Measurements from ENCODE around the gene NKAPD1. TPM values are rescaled to one million over a fixed set of nuclear protein-coding genes. Genes with fewer than 3 reads are reported as not detected.

Gene NKAPD1
- total RNA-seq, 1 experiment from 2014 or later = 15.3 TPM

DNA sequence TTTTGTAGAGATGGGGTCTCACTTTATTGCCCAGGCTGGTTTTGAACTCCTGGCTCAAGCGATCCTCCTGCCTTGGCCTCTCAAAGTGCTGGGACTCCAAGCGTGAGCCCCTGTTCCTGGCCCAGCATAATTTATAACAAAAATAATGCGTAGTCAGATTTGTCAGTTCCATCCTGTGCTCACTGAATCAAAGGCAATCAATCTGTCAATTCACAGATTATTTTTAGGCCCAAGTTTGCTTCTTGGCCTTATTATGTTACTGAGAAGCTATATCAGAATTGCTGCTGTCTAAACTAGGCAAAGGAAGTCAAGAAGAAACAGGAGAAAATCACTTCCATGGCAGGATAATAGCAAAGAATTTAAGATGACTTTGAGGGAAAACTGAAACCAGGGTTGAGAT is 40.2 kb upstream of the NKAPD1 start (continued):
- TF ChIP-seq, protein P1, sequence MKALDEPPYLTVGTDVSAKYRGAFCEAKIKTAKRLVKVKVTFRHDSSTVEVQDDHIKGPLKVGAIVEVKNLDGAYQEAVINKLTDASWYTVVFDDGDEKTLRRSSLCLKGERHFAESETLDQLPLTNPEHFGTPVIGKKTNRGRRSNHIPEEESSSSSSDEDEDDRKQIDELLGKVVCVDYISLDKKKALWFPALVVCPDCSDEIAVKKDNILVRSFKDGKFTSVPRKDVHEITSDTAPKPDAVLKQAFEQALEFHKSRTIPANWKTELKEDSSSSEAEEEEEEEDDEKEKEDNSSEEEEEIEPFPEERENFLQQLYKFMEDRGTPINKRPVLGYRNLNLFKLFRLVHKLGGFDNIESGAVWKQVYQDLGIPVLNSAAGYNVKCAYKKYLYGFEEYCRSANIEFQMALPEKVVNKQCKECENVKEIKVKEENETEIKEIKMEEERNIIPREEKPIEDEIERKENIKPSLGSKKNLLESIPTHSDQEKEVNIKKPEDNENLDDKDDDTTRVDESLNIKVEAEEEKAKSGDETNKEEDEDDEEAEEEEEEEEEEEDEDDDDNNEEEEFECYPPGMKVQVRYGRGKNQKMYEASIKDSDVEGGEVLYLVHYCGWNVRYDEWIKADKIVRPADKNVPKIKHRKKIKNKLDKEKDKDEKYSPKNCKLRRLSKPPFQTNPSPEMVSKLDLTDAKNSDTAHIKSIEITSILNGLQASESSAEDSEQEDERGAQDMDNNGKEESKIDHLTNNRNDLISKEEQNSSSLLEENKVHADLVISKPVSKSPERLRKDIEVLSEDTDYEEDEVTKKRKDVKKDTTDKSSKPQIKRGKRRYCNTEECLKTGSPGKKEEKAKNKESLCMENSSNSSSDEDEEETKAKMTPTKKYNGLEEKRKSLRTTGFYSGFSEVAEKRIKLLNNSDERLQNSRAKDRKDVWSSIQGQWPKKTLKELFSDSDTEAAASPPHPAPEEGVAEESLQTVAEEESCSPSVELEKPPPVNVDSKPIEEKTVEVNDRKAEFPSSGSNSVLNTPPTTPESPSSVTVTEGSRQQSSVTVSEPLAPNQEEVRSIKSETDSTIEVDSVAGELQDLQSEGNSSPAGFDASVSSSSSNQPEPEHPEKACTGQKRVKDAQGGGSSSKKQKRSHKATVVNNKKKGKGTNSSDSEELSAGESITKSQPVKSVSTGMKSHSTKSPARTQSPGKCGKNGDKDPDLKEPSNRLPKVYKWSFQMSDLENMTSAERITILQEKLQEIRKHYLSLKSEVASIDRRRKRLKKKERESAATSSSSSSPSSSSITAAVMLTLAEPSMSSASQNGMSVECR (CRISPR knock-in tag; IDR thresholded peaks at IDR 0.05; ENCODE audit: borderline replicate concordance) = no peak

DNA sequence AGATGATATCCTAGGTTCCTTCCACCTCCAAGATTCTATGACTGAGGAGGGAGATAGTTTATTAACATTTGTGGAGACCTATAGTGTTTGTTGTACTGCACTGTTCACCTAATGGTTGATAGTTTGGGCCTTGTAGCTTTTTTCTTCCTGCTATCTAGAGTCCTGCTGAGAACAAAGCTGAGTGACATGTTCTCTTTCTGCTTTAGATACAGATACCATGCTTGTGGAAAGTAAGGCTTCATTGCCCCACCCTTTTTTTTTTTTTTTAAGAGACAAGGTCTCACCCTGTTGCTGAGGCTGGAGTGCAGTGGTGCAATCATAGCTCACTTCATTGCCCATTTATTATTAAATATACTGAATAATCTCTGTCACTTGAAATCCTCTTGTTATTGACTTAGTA is 36.6 kb upstream of the NKAPD1 start:
- ATAC-seq = no peak
- no peak for TF ChIP-seq NR3C1 (CRISPR knock-in tag; conservative IDR thresholded peaks at IDR 0.05; ENCODE audit: low read depth)
- no peak for TF ChIP-seq TP53 (CRISPR knock-in tag; IDR thresholded peaks at IDR 0.05)
- TF ChIP-seq SP1 (CRISPR knock-in tag; conservative IDR thresholded peaks at IDR 0.05) = no peak
- no peak for TF ChIP-seq ZNF671 (CRISPR knock-in tag; IDR thresholded peaks at IDR 0.05)
- no peak for TF ChIP-seq ZNF263 (CRISPR knock-in tag; IDR thresholded peaks at IDR 0.05; ENCODE audit: low read depth)
- no peak for TF ChIP-seq TEAD4 (CRISPR knock-in tag; IDR thresholded peaks at IDR 0.05)
- no peak for TF ChIP-seq NFE2L1 (CRISPR knock-in tag; IDR thresholded peaks at IDR 0.05)
- no peak for TF ChIP-seq SMAD3 (CRISPR knock-in tag; IDR thresholded peaks at IDR 0.05; ENCODE audit: borderline replicate concordance)
- TF ChIP-seq, protein P2, sequence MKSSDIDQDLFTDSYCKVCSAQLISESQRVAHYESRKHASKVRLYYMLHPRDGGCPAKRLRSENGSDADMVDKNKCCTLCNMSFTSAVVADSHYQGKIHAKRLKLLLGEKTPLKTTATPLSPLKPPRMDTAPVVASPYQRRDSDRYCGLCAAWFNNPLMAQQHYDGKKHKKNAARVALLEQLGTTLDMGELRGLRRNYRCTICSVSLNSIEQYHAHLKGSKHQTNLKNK (CRISPR knock-in tag; IDR thresholded peaks at IDR 0.05) = no peak
- TF ChIP-seq, protein P3, sequence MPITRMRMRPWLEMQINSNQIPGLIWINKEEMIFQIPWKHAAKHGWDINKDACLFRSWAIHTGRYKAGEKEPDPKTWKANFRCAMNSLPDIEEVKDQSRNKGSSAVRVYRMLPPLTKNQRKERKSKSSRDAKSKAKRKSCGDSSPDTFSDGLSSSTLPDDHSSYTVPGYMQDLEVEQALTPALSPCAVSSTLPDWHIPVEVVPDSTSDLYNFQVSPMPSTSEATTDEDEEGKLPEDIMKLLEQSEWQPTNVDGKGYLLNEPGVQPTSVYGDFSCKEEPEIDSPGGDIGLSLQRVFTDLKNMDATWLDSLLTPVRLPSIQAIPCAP (CRISPR knock-in tag; IDR thresholded peaks at IDR 0.05) = no peak
- TF ChIP-seq, protein P4, sequence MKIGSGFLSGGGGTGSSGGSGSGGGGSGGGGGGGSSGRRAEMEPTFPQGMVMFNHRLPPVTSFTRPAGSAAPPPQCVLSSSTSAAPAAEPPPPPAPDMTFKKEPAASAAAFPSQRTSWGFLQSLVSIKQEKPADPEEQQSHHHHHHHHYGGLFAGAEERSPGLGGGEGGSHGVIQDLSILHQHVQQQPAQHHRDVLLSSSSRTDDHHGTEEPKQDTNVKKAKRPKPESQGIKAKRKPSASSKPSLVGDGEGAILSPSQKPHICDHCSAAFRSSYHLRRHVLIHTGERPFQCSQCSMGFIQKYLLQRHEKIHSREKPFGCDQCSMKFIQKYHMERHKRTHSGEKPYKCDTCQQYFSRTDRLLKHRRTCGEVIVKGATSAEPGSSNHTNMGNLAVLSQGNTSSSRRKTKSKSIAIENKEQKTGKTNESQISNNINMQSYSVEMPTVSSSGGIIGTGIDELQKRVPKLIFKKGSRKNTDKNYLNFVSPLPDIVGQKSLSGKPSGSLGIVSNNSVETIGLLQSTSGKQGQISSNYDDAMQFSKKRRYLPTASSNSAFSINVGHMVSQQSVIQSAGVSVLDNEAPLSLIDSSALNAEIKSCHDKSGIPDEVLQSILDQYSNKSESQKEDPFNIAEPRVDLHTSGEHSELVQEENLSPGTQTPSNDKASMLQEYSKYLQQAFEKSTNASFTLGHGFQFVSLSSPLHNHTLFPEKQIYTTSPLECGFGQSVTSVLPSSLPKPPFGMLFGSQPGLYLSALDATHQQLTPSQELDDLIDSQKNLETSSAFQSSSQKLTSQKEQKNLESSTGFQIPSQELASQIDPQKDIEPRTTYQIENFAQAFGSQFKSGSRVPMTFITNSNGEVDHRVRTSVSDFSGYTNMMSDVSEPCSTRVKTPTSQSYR (CRISPR knock-in tag; IDR thresholded peaks at IDR 0.05) = no peak
- TF ChIP-seq FOXK1 (CRISPR knock-in tag; IDR thresholded peaks at IDR 0.05) = no peak
- no peak for TF ChIP-seq TEAD1 (CRISPR knock-in tag; IDR thresholded peaks at IDR 0.05)
- TF ChIP-seq ZNF138 (CRISPR knock-in tag; conservative IDR thresholded peaks at IDR 0.05) = no peak
- no peaks in the 10 kb centered on the region for H3K4me1 Mint-ChIP-seq
- peaks cover 56% of the 10 kb centered on the region for H3K36me3 Mint-ChIP-seq
- H3K9me3 Mint-ChIP-seq = no peaks in the 10 kb centered on the region
- H3K27ac Mint-ChIP-seq = no peak overlapping the region
- ChIA-PET CTCF (no interaction called here), POLR2A (no interaction called here)
- H3K4me3 Mint-ChIP-seq = no peak overlapping the region
- no peak for DNase-seq (ENCODE audit: low spot score)
- H3K27me3 Mint-ChIP-seq (ENCODE audit: low read depth) = no peaks in the 10 kb centered on the region

DNA sequence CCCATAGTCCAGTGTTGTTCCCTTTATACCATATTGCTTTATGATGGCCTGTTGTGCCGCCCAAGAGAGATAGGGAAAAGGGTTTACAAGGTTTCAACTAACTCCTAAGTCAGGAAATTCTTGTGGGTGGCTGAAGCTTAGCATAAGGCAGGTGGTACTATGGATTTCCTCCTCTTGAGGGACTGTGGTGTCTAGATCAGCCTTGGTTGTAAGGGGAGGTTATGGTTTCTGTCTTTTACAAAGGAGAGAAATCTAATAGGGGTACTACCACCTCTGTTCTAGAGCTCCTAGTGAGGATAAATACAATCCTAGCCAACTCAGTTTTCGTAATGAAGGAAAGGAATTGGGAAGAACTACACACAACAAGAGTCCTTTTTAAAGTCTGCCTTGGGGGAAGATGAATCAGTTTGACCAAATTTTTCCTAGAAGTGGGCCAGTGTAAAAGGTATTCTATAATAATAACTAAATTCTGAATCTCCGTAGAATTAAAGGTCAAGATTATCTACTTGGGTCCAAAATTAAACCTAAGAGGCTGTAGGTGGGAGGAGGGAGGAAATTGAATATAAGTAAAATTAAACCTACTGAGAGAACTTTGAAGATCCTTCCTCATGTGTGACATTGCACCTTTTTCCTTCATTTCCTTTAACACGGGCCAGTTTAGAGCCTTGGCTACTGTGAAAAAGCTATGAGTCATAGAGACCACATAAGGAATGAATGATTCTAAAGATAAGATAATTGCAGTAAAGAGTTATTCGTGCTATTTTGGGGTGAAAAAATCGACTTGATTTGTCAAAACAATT is 31.7 kb upstream of the NKAPD1 start:
- no peak overlapping the region for H3K4me3 Mint-ChIP-seq
- no peak for ATAC-seq
- no peak for DNase-seq (ENCODE audit: low spot score)
- H3K27ac Mint-ChIP-seq = no peak overlapping the region
- POLR2A ChIA-PET = no interaction called here
- H3K36me3 Mint-ChIP-seq = peaks cover 70% of the 10 kb centered on the region
- H3K27me3 Mint-ChIP-seq (ENCODE audit: low read depth) = no peaks in the 10 kb centered on the region
- CTCF ChIA-PET = no interaction called here
- no peaks in the 10 kb centered on the region for H3K4me1 Mint-ChIP-seq
- no peaks in the 10 kb centered on the region for H3K9me3 Mint-ChIP-seq
- TF ChIP-seq RELA (CRISPR knock-in tag; IDR thresholded peaks at IDR 0.05; ENCODE audit: borderline replicate concordance) = no peak
- TF ChIP-seq NFE2L1 (CRISPR knock-in tag; IDR thresholded peaks at IDR 0.05) = no peak
- TF ChIP-seq ZNF121 (CRISPR knock-in tag; IDR thresholded peaks at IDR 0.05) = no peak
- no peak for TF ChIP-seq ESRRA (CRISPR knock-in tag; IDR thresholded peaks at IDR 0.05; ENCODE audit: borderline replicate concordance)
- TF ChIP-seq GABPB1 (CRISPR knock-in tag; IDR thresholded peaks at IDR 0.05) = no peak
- TF ChIP-seq, protein P5, sequence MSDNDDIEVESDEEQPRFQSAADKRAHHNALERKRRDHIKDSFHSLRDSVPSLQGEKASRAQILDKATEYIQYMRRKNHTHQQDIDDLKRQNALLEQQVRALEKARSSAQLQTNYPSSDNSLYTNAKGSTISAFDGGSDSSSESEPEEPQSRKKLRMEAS (CRISPR knock-in tag; IDR thresholded peaks at IDR 0.05) = no peak
- no peak for TF ChIP-seq ZNF219 (CRISPR knock-in tag; IDR thresholded peaks at IDR 0.05; ENCODE audit: borderline replicate concordance)
- TF ChIP-seq ATF1 (CRISPR knock-in tag; IDR thresholded peaks at IDR 0.05) = no peak
- no peak for TF ChIP-seq NFATC4 (CRISPR knock-in tag; IDR thresholded peaks at IDR 0.05)
- TF ChIP-seq, protein P6, sequence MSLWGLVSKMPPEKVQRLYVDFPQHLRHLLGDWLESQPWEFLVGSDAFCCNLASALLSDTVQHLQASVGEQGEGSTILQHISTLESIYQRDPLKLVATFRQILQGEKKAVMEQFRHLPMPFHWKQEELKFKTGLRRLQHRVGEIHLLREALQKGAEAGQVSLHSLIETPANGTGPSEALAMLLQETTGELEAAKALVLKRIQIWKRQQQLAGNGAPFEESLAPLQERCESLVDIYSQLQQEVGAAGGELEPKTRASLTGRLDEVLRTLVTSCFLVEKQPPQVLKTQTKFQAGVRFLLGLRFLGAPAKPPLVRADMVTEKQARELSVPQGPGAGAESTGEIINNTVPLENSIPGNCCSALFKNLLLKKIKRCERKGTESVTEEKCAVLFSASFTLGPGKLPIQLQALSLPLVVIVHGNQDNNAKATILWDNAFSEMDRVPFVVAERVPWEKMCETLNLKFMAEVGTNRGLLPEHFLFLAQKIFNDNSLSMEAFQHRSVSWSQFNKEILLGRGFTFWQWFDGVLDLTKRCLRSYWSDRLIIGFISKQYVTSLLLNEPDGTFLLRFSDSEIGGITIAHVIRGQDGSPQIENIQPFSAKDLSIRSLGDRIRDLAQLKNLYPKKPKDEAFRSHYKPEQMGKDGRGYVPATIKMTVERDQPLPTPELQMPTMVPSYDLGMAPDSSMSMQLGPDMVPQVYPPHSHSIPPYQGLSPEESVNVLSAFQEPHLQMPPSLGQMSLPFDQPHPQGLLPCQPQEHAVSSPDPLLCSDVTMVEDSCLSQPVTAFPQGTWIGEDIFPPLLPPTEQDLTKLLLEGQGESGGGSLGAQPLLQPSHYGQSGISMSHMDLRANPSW (CRISPR knock-in tag; conservative IDR thresholded peaks at IDR 0.05; ENCODE audit: low read depth) = no peak

Data from WTC11 (cell line).